NCI-H2227 (cell line): ENCODE measurements around the gene PKP3.
A peak's percentile ranks its signal among the peaks of the same experiment; 100 is the strongest.
"Not testable (repeated sequence)": the region's sequence is repeated elsewhere in the genome, so short reads cannot be mapped to it uniquely, and the experiment has no call there.

ENCODE experiments used
- DNase-seq: peaks from one replicate; lab custom pipeline; 2025; ENCODE audit not compliant: unreplicated experiment; lab: John Stamatoyannopoulos, UW

PKP3 gene

DNA sequence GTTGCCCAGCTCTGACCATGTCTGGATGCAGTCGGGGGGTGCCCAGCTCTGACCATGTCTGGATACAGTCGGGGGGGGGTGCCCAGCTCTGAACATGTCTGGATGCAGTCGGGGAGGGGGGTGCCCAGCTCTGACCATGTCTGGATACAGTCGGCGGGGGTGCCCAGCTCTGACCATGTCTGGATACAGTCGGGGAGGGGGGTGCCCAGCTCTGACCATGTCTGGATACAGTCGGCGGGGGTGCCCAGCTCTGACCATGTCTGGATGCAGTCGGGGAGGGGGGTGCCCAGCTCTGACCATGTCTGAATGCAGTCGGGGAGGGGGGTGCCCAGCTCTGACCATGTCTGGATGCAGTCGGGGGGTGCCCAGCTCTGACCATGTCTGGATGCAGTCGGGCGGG lies 16.7 kb downstream of the PKP3 start:
- not testable (repeated sequence) for DNase-seq

DNA sequence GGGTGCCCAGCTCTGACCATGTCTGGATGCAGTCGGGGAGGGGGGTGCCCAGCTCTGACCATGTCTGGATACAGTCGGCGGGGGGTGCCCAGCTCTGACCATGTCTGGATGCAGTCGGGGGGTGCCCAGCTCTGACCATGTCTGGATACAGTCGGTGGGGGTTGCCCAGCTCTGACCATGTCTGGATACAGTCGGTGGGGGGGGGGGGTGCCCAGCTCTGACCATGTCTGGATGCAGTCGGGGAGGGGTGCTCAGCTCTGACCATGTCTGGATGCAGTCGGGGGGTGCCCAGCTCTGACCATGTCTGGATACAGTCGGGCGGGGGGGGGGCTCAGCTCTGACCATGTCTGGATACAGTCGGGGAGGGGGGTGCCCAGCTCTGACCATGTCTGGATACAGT lies 17.5 kb downstream of the PKP3 start:
- DNase-seq: not testable (repeated sequence)

DNA sequence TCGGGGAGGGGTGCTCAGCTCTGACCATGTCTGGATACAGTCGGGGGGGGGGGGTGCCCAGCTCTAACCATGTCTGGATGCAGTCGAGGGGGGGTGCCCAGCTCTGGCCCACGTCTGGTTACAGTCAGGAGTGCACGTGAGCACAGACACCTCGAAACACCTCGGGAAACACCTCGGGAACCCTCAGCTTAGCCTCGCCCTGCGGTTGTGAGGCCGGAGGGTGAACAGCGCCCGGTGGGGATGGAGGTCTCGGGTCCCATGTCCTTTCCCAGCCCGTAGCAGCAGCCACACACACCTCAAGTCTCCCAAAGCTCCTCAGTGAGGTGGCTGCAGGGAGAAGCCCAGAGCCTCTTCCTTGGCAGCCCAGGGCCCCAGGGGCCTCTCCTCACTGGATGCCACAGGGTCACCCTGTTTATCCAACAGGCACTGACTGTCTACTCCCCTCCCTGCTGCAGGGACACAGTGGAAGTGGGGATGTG lies 18.7 kb downstream of the PKP3 start:
- no peak for DNase-seq

GRCh38 chr11:413120-414081 lies 19.4 kb downstream of the PKP3 start:
- no peak for DNase-seq

- DNase-seq: no peak
These were observed 20.4 kb downstream of the PKP3 start for GRCh38 chr11:414318-414857.

DNA sequence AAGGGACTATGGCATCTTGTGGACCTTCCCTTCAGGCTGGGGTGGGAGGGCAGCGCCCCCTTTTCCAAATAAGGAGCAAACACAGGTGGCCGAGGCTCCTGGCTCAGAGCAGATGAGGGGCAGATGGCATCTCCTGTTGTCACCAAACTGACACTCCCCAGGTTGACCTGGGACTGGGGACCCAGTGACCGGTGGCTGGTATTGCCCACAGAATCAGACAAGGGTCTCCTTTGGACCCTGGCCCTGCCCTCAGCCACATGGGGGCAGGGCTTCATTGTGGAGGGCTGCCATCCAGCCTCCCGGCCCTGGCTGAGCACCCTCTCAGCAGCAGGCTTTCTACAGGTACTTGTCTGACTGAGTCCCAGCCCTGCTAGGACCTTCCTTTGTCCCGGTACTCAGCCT lies 21.6 kb downstream of the PKP3 start:
- no peak for DNase-seq

DNA sequence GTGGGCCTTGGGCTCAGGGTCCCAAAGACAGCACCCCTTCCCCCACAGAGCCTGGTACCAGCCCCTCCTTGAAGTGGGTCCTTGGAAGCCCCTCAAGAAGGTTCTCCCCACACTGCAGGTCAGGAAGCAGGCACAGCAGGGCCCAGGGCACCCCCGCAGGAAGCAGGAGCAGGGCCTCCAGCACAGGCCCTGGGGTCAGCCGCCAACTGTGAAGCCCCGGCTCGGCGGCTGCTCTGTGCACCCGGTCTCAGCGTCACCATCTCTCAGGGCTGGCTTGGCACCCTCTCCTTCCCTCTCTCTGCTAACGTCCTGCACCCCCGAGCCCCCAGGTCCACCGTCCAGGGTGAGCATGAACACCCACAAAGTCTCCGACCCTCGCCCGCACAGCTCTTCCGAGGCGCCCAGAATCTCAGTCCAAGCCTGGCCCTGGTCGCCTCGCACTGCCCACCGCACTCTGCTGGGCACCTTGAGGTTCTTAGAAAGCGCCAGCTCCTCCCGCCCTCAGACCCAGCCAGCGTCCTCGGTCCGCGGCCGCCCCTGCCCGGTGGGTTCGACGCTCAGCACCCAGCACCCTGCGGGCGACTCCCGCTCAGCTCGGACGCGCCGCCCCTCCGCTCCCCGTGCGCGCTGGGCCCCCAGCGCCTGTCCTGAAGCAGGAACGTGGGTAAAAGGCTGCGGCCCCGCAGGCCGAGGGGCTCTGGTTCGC lies 22.2 kb downstream of the PKP3 start:
- DNase-seq: no peak

DNA sequence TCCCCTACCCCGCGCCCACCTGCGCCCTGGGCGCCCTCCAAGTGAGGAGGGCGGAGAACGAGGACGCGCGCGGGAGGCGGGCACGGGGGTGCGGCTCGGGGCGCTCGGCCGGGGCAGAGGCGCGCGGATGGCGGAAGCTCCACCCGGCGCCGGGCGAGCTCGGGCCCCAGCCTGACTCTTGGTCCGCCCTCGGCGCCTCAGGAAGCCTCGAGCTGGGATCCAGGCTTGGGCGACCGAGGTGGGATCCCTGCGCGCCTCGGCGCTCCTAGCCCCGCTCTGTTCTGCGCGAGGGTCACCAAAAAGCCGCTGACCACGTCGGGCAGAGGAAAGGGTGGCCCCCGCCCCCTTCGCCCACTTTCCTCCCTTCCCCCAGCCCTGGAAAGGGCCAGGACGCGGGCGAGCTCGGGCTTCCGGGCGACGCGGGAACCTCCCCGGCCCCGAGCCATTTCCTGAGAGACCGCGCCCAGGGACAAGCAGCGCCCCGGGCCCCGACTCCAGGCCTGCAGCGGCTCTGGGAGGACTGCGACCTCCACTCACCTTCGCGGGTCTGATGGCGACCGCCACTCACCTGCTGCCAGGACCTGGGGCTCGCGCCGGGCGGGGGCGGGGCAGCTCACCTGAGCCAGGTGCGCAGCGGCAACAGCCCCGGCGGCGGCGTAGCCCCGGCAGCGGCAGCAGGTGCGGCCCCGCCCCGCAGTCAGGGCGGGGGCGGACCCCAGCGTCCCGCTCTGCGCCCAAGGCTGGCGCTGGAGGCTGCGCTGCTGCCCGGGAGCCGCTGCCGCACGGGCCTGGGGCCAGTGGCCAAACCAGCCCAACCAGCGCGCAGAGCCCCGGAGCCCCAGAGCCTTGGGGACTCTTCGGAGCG lies 23.0 kb downstream of the PKP3 start:
- DNase-seq: peak; percentile 52

GRCh38 chr11:417652-418342 lies 23.8 kb downstream of the PKP3 start:
- no peak for DNase-seq

DNA sequence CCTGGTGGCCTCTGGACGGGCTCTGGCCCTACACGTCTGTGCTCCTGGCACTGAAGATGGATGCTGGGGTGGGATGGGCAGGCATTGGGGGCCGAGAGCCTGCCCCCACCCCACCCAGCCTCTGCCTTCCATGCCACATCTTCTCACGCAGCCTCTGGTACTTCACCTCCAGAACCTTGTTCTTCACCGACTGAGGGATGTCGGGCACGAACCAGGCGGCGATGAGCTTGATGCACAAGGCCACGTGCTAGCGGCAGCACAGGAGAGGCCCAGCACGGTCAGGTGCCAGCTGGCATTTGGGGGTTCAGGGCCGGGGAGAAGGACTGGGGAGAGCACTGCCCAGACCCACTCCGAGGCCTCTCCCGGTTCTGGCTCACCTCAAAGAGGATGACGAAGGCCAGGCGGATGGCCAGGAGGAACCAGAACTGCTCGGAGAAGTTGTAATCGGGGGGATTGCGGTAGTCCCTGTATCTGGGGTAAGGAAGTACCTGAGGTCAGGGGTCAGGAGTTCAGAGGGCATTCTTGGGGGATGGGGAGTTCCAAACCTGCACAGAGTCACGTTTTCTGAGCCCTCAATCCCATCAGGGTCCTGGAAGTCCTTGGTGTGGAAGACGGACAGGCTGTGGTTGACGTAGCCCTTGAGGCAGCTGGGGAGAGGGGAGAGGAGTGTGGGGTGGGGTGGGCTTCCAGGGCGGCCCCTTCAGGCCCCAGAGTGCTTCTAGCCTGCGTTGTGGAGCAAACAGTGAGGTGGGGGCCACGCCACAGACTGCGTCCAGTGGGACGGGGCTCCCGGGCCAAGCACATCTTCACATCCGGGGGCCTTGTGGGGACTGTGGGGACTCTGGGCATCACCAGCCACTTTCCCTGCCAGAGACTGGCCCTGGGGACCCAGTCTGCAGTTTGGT lies 24.6 kb downstream of the PKP3 start:
- no peak for DNase-seq

GRCh38 chr11:419248-420005 lies 25.4 kb downstream of the PKP3 start:
- no peak for DNase-seq

DNA sequence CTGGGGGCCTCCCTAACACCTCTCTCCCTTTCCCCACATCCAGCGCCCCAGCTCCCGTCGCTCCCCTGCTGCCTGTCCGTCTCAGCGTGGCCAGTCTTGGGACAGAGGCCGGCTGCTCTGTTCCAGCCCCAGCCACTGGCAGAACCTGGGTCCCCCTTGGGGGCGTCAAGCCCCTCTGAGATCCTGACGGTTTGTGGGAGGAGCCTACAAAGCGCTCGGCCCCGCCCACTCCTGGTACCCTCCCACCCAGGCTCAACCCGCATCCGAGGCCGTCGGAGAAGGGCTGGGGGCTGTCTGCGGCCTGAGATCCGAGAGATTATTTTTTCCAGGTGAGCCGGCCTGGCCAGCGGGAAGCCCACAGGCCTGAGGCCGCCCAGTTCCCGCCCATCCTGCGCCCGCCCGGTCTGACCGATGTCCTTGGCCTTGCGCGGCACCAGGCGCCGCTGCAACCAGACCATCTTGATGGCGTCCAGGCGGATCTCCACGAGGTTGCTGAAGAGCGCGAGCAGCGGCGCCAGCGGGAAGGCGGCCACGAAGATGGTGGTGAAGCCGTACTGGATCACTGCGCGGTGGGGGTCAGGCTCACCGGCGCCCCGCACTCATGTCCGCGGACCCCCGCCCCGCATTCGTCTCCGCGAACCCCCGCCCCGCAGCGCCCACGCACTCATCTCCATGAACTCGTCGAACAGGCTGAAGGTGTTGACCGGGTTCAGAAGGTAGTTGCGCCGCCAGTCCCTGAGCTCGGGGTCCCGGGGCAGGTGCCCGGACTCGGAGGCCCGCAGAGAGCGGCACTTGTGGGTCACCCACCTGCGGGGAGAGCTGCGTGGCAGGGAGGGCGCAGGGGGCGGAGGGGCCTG lies 26.3 kb downstream of the PKP3 start:
- DNase-seq: no peak

- no peak for DNase-seq
These were observed 26.9 kb downstream of the PKP3 start for GRCh38 chr11:420911-421321.

DNA sequence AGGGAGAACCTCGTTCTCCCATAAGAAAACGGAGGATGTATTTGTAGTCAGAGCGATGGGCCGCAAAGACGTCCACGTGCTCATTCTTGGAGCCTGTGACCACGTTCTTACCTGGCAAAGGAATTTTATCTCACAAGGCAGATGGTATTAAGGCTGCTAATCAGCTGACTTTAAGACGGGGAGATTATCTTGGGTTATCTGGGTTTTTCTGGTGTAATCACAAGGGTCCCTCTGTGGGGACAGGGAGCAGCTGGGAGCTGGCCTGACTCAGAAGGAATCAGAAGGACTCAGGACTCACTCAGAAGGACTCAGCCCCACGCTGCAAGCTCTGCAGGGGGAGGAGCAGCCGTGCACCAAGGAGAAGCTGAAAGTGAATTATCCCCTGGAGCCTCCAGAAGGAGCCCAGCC lies 28.2 kb downstream of the PKP3 start:
- DNase-seq: no peak

DNA sequence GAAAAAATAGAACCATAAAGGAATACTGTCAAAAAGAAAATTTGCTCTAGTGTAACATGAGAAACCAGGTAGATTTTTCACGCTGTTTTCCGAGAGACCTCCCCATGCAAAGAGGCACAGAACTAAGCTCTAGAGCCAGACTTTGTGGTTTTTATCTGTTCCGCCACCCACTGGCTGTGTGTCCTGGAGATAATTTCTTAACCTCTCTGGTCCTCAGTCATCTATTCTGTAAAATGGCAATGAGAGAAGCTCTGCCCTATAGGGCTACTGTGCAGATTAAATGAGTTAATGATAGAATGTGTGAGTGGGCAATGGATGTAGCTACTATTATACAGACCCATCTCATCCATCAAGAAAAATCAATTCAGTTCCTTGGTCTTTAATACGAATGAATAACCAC lies 30.2 kb downstream of the PKP3 start:
- DNase-seq: no peak

DNA sequence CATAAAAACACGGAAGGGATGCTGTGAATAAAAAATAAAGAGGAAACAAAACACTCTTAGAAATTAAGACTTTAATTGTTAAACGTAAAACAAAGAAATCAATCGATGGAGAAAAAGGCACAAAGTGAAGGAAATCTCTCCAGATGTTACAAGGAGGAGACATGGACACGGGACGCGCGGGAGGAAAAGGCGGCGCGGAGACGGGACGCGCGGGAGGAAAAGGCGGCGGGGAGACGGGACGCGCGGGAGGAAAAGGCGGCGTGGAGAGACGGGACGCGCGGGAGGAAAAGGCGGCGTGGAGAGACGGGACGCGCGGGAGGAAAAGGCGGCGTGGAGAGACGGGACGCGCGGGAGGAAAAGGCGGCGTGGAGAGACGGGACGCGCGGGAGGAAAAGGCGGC lies 30.8 kb downstream of the PKP3 start:
- not testable (repeated sequence) for DNase-seq

DNA sequence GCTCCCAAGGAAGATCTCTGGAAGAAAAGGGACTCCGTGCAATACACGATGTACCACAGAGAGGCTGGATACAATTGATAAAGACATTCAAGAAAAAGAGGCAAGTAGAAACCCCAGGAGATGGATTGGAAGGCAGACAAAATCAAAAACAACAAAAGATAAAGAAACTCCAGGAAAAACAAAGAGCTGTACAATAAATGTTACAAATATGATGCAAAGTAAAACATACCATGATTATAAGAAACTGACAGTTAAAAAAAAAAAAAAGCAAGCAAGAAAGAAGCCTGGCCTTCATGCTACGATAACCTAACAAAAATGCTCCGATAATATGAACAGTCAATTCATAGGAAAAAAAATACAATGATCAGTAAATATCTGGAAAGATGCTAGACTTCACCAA lies 31.3 kb downstream of the PKP3 start:
- no peak for DNase-seq

GRCh38 chr11:426851-427250 lies 32.8 kb downstream of the PKP3 start:
- no peak for DNase-seq
